ENCODE data around the gene MPPED2.

MPPED2 gene

GRCh38 chr11:30586251-30587144 lies at the start of gene MPPED2:
Gene MPPED2, minus strand, starts transcription at chr11:30586353. Its CDS starts 5,980 bp downstream, at chr11:30580373.
- no peak for DNase-seq (ENCODE audit: low read depth in 2 of 2)

- no peak for DNase-seq (ENCODE audit: low read depth in 2 of 2)
Observed at GRCh38 chr11:30635401-30635989, 49.3 kb upstream of the MPPED2 start.

- no peak for DNase-seq (ENCODE audit: low read depth in 2 of 2)
Observed at GRCh38 chr11:30631148-30631547, 45.0 kb upstream of the MPPED2 start.

- DNase-seq (ENCODE audit: low read depth in 2 of 2): no peak
Observed at GRCh38 chr11:30619767-30620166, 33.6 kb upstream of the MPPED2 start.

GRCh38 chr11:30617762-30618161 lies 31.6 kb upstream of the MPPED2 start:
- no peak for DNase-seq (ENCODE audit: low read depth in 2 of 2)

GRCh38 chr11:30610628-30611027 lies 24.5 kb upstream of the MPPED2 start:
- no peak for DNase-seq (ENCODE audit: low read depth in 2 of 2)

- DNase-seq (ENCODE audit: low read depth in 2 of 2): no peak
Observed at GRCh38 chr11:30608534-30608933, 22.4 kb upstream of the MPPED2 start.

- no peak for DNase-seq (ENCODE audit: low read depth in 2 of 2)
Observed at GRCh38 chr11:30605036-30605605, 19.0 kb upstream of the MPPED2 start.

GRCh38 chr11:30603357-30603756 lies 17.2 kb upstream of the MPPED2 start:
- no peak for DNase-seq (ENCODE audit: low read depth in 2 of 2)

GRCh38 chr11:30596832-30597231 lies 10.7 kb upstream of the MPPED2 start:
- DNase-seq (ENCODE audit: low read depth in 2 of 2): no peak

GRCh38 chr11:30595934-30596333 lies 9.8 kb upstream of the MPPED2 start:
- DNase-seq (ENCODE audit: low read depth in 2 of 2): no peak

- DNase-seq (ENCODE audit: low read depth in 2 of 2): no peak
Observed at GRCh38 chr11:30594646-30595411, 8.7 kb upstream of the MPPED2 start.

- no peak for DNase-seq (ENCODE audit: low read depth in 2 of 2)
Observed at GRCh38 chr11:30587269-30587812, 1.2 kb upstream of the MPPED2 start.

- no peak for DNase-seq (ENCODE audit: low read depth in 2 of 2)
Observed at GRCh38 chr11:30585892-30586250, 282 bp downstream of the MPPED2 start.

GRCh38 chr11:30585125-30585891 lies 845 bp downstream of the MPPED2 start:
- no peak for DNase-seq (ENCODE audit: low read depth in 2 of 2)

- DNase-seq (ENCODE audit: low read depth in 2 of 2): no peak
Observed at GRCh38 chr11:30583476-30584280, 2.5 kb downstream of the MPPED2 start.

GRCh38 chr11:30582726-30583125 lies 3.4 kb downstream of the MPPED2 start:
- DNase-seq (ENCODE audit: low read depth in 2 of 2): no peak

- no peak for DNase-seq (ENCODE audit: low read depth in 2 of 2)
Observed at GRCh38 chr11:30581675-30582074, 4.5 kb downstream of the MPPED2 start.

- DNase-seq (ENCODE audit: low read depth in 2 of 2): no peak
Observed at GRCh38 chr11:30580573-30580972, 5.6 kb downstream of the MPPED2 start.

Measured in activated CD4-positive, alpha-beta T cell treated with anti-CD3 and anti-CD28 coated beads for 24 hours (primary cell).